Esophagus (tissue), 2 donors: Measurements from ENCODE around the gene TMEM247. TPM values are rescaled to one million over a fixed set of nuclear protein-coding genes. Genes with fewer than 3 reads are reported as not detected.

Experiments used
- polyA plus RNA-seq, 2 donors: library from polyadenylated mRNA; stranded (reverse); fragments of 200-250 nt; gene quantifications; one replicate each; pipeline ENCODE4 v1.2.3, GENCODE V29; 2013
- donor health status: healthy with polysubstance abuse.
- donor health status: Bipolar disorder and iron deficiency.

Gene TMEM247
- polyA plus RNA-seq, 2 donors, result not detected

Other genes with a start within 250 kb of the TMEM247 start
- gene EPAS1, start 182.2 kb upstream of the TMEM247 start, polyA plus RNA-seq, result 10 to 100 TPM; 24.7 to 47.4 TPM
- 10 to 100 TPM in 1 of 2 donors, 1 to 10 TPM in 1; 7.2 to 11.4 TPM for gene RHOQ, start 62.9 kb downstream of the TMEM247 start, polyA plus RNA-seq
- gene ATP6V1E2, start 63.0 kb downstream of the TMEM247 start, polyA plus RNA-seq, result 1 to 10 TPM; 1.3 to 1.6 TPM
- 10 to 100 TPM in 1 of 2 donors, 1 to 10 TPM in 1; 5.1 to 12.4 TPM for gene PIGF, start 137.5 kb downstream of the TMEM247 start, polyA plus RNA-seq
- 10 to 100 TPM in 1 of 2 donors, 1 to 10 TPM in 1; 8.2 to 11.0 TPM for gene CRIPT, start 137.7 kb downstream of the TMEM247 start, polyA plus RNA-seq
- gene SOCS5, start 219.7 kb downstream of the TMEM247 start, polyA plus RNA-seq, result 1 to 10 TPM; 2.1 to 3.8 TPM